DMS153 treated with DMSO at 0.1 percent for 48 hours (cell line): Measurements from ENCODE around the gene PRKAA1.
"Not testable (repeated sequence)": the region's sequence is repeated elsewhere in the genome, so short reads cannot be mapped to it uniquely, and the experiment has no call there.

Experiments
- DNase-seq: peaks from one replicate; lab custom pipeline; 2025; ENCODE audit not compliant: unreplicated experiment; lab: John Stamatoyannopoulos, UW

Gene PRKAA1

DNA sequence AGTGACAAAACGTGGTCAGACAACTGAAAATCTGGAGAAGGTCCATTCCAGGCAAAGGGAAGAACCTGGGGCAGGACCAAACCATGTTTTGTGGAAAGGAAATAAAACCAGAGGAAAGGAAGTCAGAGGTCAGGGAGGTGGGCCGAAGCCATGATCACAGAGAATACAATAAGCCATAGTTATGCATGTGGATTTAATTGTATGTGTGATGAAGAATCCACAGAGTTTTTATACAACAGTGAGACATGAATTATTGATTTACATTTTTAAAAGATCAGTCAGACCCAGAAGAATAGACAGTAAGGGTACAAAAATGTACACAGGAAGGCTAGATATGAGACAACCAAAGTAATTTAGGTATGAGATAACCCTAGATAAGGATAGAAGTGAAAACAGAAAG, 63.2 kb downstream of the PRKAA1 start:
- no peak for DNase-seq

DNA sequence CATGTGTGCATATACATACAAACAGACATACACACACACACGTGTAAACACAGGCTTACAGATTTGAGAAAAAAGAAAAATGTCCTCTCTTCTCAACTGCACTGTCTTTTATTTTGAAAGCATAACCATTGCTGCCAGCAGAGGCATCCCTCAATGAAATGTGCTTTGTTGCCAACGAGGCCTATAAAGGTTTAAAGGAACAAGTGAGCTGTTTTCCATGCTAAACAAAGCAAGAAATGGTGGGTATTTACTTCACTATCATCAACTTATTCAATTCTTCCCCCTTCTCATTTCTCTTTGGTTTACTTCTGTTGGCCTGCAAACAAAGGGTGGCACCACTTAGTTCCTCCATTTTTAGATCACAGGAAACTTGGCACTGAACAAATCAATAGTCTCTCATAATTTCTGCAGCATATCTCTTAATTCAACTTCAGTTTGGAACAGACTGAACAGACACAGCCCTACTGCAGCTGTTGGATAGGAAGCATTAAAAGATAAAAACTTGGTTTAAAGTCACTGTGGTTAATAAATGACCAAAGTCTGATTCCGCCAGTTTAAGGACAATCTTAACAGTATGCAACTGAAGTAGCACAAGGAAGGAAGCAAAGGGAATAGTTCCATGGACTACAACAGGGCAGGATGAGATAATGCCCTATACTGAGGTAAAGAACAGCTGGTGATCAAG, 64.2 kb downstream of the PRKAA1 start:
- DNase-seq, result no peak

DNA sequence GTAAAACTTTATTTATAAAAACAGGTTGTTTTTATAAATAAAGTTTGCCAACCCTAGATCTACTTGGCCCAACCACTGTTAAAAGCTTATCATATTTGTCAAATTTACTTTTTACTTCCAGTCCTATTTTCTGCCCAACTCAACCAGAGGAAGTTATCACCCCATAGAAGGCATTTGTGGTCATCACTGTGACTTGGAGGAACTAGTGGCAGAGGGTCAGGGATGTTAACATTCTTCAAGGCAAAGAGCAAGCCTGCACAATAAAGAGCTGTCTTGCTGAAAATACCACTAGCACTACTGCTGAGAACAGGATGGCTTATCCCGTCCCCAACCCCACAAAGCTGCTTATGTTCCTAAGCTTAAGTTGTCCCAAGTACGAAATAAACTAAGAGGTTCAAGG, 64.7 kb downstream of the PRKAA1 start:
- no peak for DNase-seq

DNA sequence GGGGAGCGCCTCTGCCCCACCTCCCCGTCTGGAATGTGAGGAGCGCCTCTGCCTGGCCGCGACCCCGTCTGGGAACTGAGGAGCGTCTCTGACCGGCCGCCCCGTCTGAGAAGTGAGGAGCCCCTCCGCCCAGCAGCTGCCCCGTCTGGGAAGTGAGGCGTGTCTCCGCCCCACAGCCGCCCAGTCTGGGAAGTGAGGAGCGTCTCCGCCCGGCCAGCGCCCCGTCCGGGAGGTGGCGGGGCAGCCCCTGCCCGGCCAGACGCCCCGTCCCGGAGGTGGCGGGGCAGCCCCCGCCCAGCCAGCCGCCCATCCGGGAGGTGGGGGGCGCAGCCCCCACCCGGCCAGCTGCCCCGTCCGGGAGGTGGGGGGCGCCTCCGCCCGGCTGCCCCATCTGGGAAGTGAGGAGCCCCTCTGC, 75.7 kb downstream of the PRKAA1 start:
- not testable (repeated sequence) for DNase-seq

DNA sequence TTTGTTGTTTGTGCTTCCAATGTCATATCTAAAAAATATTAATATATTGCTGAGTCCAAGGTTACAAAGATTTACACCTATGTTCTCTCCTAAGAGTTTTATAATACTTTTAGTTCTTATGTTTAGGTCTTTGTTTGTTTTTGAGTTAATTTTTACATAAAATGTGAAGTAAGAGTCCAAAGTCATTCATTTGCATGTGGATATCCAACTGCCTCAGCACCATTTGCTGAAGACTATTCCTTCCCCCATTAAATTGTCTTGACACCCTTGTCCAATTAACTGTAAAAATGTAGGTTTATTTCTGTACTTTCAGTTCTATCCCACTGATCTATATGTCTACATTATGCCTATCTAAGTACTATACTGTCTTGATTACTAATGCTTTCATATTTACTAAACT, 78.1 kb downstream of the PRKAA1 start:
- no peak for DNase-seq

DNA sequence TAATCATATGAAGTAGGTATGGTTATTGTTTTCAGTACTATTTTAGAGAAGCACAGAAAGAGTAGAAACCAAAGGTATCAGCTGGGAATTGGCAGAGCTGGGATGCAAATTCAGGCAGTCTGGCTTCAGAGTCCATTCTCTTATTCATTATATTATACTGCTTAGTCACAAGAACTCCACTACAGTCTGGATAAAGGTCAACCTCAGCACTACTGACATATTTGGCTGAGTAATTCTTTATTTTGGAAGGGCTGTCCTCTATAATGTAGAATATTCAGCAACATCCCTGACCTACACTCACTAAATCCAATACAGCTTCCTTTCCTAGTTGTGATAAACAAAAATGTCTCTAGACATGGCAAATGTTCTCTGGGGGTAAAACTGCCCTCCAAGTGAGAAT, 80.9 kb downstream of the PRKAA1 start:
- DNase-seq, result no peak

DNA sequence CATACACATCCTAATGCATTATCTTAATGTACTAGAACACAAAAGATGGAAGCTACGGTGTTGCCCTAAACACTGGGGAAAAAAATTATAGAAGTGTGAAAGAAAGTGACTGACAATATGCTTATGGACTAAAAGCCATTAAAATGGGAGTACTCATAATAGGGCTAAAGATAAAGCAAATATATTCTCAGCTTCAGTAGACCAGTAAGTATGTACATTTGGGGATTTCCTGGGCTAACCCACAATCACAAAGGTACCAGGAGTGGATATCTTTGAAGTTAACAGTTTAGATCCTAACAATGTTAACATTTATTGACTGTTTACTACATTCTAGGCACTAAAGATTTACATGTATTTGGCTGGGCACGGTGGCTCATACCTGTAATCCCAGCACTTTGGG, 81.6 kb downstream of the PRKAA1 start:
- no peak for DNase-seq

DNA sequence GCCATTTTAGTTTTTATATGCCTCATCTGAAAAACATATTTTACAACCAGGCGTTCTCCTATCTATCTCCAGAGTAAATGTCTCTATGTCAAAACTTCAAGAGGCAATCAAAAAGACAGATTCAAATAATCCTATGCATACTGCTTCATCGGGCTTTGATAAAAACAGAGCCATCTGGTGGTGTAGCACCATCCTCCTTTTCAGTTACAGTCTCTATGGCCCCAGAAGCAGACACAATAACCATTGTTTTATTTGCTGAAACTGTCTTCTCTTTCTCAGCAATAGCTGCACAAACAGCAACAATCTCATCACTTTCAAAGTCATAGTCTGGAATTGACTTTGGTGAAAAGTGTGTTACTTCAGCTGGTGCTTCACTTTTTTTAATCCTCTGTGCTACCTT, 82.2 kb downstream of the PRKAA1 start:
- DNase-seq, result no peak

DNA sequence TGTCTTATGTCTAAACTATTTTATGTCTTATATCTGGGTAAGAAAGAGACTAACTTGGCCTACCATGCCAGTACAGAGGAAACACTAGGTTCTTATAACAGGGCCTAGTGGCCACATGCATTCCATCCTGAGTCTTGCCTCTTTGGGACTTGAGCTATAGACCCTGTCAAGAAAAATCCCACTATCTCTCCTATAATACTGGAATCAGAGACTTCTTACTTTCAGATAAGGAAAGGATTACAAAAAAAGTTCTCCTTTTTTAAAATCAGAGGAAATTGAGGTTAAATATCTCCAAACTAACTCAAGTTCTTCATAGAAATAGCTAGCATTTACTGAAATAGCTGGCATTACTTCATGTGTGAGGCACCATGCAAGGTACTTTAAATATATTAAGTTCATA, 84.2 kb downstream of the PRKAA1 start:
- no peak for DNase-seq

DNA sequence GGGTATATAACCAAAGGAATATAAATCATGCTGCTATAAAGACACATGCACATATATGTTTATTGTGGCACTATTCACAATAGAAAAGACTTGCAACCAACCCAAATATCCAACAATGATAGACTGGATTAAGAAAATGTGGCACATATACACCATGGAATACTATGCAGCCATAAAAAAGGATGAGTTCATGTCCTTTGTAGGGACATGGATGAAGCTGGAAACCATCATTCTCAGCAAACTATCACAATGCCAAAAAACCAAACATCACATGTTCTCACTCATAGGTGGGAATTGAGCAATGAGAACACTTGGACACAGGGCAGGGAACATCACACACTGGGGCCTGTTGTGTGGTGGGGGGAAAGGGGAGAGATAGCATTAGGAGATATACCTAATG, 87.6 kb downstream of the PRKAA1 start:
- DNase-seq, result not testable (repeated sequence)
